Ectodermal cell (in vitro differentiated cells): ENCODE results near the gene ATRX.
"Not testable (repeated sequence)": the region's sequence is repeated elsewhere in the genome, so short reads cannot be mapped to it uniquely, and the experiment has no call there.

ENCODE experiments used
- H3K27ac ChIP-seq: 2 replicates; pipeline ENCODE4 v1.7.0; 2013; ENCODE audit warnings: mild to moderate bottlenecking, low read depth, low read length; ENCODE audit not compliant: insufficient read depth, poor library complexity, severe bottlenecking
- H3K27me3 ChIP-seq: 2 replicates; pipeline ENCODE4 v1.7.0; 2013; ENCODE audit warnings: mild to moderate bottlenecking, low read length; ENCODE audit not compliant: insufficient read depth, control insufficient read depth, poor library complexity, severe bottlenecking
- H3K36me3 ChIP-seq: one replicate; pipeline ENCODE4 v1.7.0; 2013; ENCODE audit warnings: low read length; ENCODE audit not compliant: control insufficient read depth, insufficient read depth
- H3K4me1 ChIP-seq: one replicate; pipeline ENCODE4 v1.7.0; 2013; ENCODE audit warnings: low read length; ENCODE audit not compliant: control insufficient read depth, insufficient read depth
- H3K4me3 ChIP-seq: 2 replicates; pipeline ENCODE4 v1.7.0; 2013; ENCODE audit warnings: low read depth, low read length, control low read depth; ENCODE audit not compliant: insufficient read depth
- H3K9me3 ChIP-seq: 2 replicates; pipeline ENCODE4 v1.7.0; 2013; ENCODE audit warnings: mild to moderate bottlenecking, low read length, moderate library complexity; ENCODE audit not compliant: control insufficient read depth
- WGBS, 2 experiments: methylation state at CpG; one replicate each; pipeline ENCODE4 v1.1.7; 2013; ENCODE audit warnings: missing lambda C conversion rate in 2 of 2; 5-methylcytosine and 5-hydroxymethylcytosine counted together

Gene ATRX

DNA sequence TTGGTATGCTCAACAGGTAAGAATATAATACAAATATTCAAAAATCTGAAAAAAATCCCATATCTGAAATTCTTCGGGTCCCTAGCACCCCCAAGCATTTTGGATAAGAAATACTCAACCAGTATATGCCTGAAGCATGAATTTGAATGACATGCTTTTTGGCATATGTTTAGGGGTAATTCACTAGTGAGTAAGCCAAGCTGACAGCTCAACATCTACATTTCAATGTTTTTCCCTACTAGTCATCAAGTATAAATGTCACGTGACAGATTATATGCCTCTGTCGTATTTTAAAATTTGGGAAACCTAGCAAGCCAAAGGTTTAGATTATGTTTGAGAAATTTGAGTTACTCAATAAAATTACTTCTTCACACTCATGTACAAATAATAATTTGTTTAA, 213.7 kb downstream of the ATRX start:
- Histone ChIP-seq H3K27me3 (no peaks in the 10 kb centered on the region), H3K27ac (no peak overlapping the region), H3K36me3 (no peaks in the 10 kb centered on the region), H3K4me1 (no peaks in the 10 kb centered on the region), H3K4me3 (no peak overlapping the region), H3K9me3 (no peaks in the 10 kb centered on the region)
- 100% methylated on average over 1 of the region's 3 CpGs; no CpG with 5 or more reads in 1 of the 2 experiments for WGBS, 2 experiments

- no peaks in the 10 kb centered on the region for H3K36me3 ChIP-seq
- H3K4me3 ChIP-seq = no peak overlapping the region
- no peaks in the 10 kb centered on the region for H3K27me3 ChIP-seq
- no peak overlapping the region for H3K27ac ChIP-seq
- no peaks in the 10 kb centered on the region for H3K9me3 ChIP-seq
- WGBS, 2 experiments = 92 to 97% methylated on average over 1 of the region's 2 CpGs
- H3K4me1 ChIP-seq = no peaks in the 10 kb centered on the region
These were observed 220.7 kb downstream of the ATRX start for GRCh38 chrX:77565278-77565677.

DNA sequence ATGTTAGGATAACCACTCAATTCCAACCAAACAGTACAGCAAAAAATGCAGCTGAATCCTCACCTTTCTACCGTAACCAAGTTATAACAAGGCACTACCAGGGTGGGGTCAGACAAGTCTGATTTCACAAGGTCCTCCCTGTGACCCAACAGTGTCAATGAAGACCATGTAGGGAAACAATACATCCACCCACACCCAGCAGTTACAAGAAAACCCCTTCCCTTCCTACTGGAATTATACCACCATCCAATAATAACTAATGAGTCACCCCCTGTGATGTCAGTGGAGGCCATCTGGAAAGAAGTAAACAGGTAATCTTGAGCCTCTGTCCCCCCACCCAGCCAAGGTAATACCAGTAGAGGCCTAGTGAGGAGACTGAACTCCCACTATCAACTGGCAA, 221.2 kb downstream of the ATRX start:
- no peak overlapping the region for H3K27ac ChIP-seq

GRCh38 chrX:77561372-77561771, 224.6 kb downstream of the ATRX start:
- H3K27me3 ChIP-seq = no peaks in the 10 kb centered on the region

More for the DNA sequence above, 221.2 kb downstream of the ATRX start:
- 100% methylated on average over 1 of the region's 1 CpG for WGBS, 2 experiments
- H3K4me1 ChIP-seq = no peaks in the 10 kb centered on the region
- H3K36me3 ChIP-seq = no peaks in the 10 kb centered on the region
- H3K4me3 ChIP-seq = no peak overlapping the region
- H3K9me3 ChIP-seq = no peaks in the 10 kb centered on the region
- no peaks in the 10 kb centered on the region for H3K27me3 ChIP-seq

DNA sequence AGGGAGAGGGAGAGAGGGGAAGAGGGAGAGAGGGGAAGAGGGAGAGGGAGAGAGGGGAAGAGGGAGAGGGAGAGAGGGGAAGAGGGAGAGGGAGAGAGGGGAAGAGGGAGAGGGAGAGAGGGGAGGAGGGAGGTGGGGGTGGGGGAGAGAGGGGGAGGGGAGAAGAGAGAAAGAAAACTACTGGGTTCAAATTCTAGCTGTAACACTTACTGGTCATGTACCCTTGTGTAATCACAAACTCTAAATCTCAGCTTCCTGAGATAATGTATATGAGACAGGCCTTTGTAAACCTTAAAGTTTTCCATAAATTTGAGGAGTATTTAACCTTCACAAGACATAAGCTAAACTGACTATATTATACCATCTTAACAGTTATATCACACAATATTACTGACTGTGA, 229.7 kb downstream of the ATRX start:
- H3K4me1 ChIP-seq = no peaks in the 10 kb centered on the region
- no peak overlapping the region for H3K4me3 ChIP-seq
- H3K27ac ChIP-seq = no peak overlapping the region
- no peaks in the 10 kb centered on the region for H3K9me3 ChIP-seq
- no peaks in the 10 kb centered on the region for H3K36me3 ChIP-seq
- no peaks in the 10 kb centered on the region for H3K27me3 ChIP-seq

More at GRCh38 chrX:77561372-77561771, 224.6 kb downstream of the ATRX start:
- WGBS, 2 experiments = 100% methylated on average over 1 of the region's 2 CpGs; no CpG with 5 or more reads in 1 of the 2 experiments
- Histone ChIP-seq H3K36me3 (no peaks in the 10 kb centered on the region), H3K9me3 (no peaks in the 10 kb centered on the region), H3K4me3 (no peak overlapping the region), H3K4me1 (no peaks in the 10 kb centered on the region), H3K27ac (no peak overlapping the region)

DNA sequence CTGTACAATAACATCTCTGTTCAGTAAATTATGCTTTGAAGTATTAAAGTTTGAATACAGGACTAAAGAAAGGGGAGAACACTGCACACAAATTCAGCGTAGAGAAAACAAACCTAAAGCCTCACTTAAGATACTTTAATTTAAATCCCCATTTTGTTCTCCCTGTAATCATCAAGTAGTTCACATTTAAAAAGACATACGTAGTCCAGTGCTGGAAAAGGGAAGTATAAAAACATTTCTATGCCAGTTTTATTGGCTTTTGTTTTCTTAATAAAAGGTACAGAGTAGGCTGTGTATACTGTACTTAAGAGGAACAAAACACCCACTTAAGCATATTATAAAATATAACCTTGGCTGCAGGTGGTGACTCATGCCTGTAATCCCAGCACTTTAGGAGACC, 237.3 kb downstream of the ATRX start:
- WGBS, 2 experiments = 83 to 100% methylated on average over 1 of the region's 2 CpGs
- Histone ChIP-seq H3K4me1 (no peaks in the 10 kb centered on the region), H3K36me3 (peaks cover 6% of the 10 kb centered on the region), H3K27me3 (no peaks in the 10 kb centered on the region), H3K27ac (no peak overlapping the region), H3K9me3 (no peaks in the 10 kb centered on the region), H3K4me3 (no peak overlapping the region)

DNA sequence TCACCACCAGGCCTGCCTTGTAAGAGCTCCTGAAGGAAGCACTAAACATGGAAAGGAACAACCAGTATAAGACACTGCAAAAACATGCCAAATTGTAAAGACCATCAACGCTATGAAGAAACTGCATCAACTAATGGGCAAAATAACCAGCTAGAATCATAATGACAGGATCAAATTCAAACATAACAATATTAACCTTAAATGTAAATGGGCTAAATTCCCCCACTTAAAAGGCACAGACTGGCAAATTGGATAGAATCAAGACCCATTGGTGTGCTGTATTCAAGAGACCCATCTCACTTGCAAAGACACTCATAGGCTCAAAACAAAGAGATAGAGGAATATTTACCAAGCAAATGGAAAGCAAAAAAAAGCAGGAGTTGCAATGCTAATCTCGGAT, 246.2 kb downstream of the ATRX start:
- not testable (repeated sequence) for H3K27ac ChIP-seq, H3K9me3 ChIP-seq, H3K4me1 ChIP-seq, H3K4me3 ChIP-seq, H3K36me3 ChIP-seq, H3K27me3 ChIP-seq
- 76 to 85% methylated on average over 2 of the region's 2 CpGs for WGBS, 2 experiments

- H3K36me3 ChIP-seq, H3K27ac ChIP-seq, H3K4me3 ChIP-seq, H3K4me1 ChIP-seq, H3K27me3 ChIP-seq, H3K9me3 ChIP-seq: not testable (repeated sequence)
- WGBS, 2 experiments = 93 to 100% methylated on average over 1 to 2 of the region's 2 CpGs
These were observed 254.8 kb downstream of the ATRX start for GRCh38 chrX:77531261-77531660.

GRCh38 chrX:77528034-77528433, 258.0 kb downstream of the ATRX start:
- Histone ChIP-seq H3K27ac (no peak overlapping the region), H3K27me3 (no peaks in the 10 kb centered on the region), H3K9me3 (no peaks in the 10 kb centered on the region), H3K4me3 (no peak overlapping the region), H3K4me1 (no peaks in the 10 kb centered on the region), H3K36me3 (no peaks in the 10 kb centered on the region)
- WGBS, 2 experiments = 75 to 76% methylated on average over 6 to 7 of the region's 7 CpGs

- Histone ChIP-seq H3K9me3 (no peaks in the 10 kb centered on the region), H3K27me3 (no peaks in the 10 kb centered on the region), H3K4me1 (no peaks in the 10 kb centered on the region), H3K27ac (no peak overlapping the region), H3K36me3 (no peaks in the 10 kb centered on the region), H3K4me3 (no peak overlapping the region)
- WGBS, 2 experiments = 89 to 91% methylated on average over 17 to 18 of the region's 18 CpGs
These were observed 258.6 kb downstream of the ATRX start for GRCh38 chrX:77527233-77528001.
